Central memory CD8-positive, alpha-beta T cell (primary cell): Measurements from ENCODE around the gene IL17B.
"Not testable (repeated sequence)": the region's sequence is repeated elsewhere in the genome, so short reads cannot be mapped to it uniquely, and the experiment has no call there.

Experiments used
- ATAC-seq: fragments of 150-1000 bp; cut with Tn5 transposase; replicated peaks from 2 replicates; pipeline ENCODE4 v1.10.0; 2022; ENCODE audit warnings: mild to moderate bottlenecking, moderate FRiP score, moderate number of reproducible peaks; ENCODE audit not compliant: poor library complexity, severe bottlenecking; ENCODE audit errors: extremely low read depth
- DNase-seq, 2 donors: peaks; one replicate each; pipeline ENCODE4 v3.0.0; 2021; ENCODE audit warnings: low spot score in 2 of 2
- H3K27ac Mint-ChIP-seq: one replicate; pipeline ENCODE4 v1.8.0; 2022; ENCODE audit warnings: low read depth, mild to moderate bottlenecking, moderate library complexity, mixed read lengths
- H3K27me3 Mint-ChIP-seq: one replicate; pipeline ENCODE4 v1.8.0; 2022; ENCODE audit warnings: mixed read lengths
- H3K36me3 Mint-ChIP-seq: one replicate; pipeline ENCODE4 v1.8.0; 2022; ENCODE audit warnings: mild to moderate bottlenecking, moderate library complexity, mixed read lengths; ENCODE audit not compliant: insufficient read depth
- H3K4me1 Mint-ChIP-seq: one replicate; pipeline ENCODE4 v1.8.0; 2022; ENCODE audit warnings: mixed read lengths
- H3K4me3 Mint-ChIP-seq: one replicate; pipeline ENCODE4 v1.8.0; 2022; ENCODE audit warnings: mild to moderate bottlenecking, moderate library complexity, mixed read lengths
- H3K9me3 Mint-ChIP-seq: one replicate; pipeline ENCODE4 v1.8.0; 2022; ENCODE audit warnings: mixed read lengths

Gene IL17B

DNA sequence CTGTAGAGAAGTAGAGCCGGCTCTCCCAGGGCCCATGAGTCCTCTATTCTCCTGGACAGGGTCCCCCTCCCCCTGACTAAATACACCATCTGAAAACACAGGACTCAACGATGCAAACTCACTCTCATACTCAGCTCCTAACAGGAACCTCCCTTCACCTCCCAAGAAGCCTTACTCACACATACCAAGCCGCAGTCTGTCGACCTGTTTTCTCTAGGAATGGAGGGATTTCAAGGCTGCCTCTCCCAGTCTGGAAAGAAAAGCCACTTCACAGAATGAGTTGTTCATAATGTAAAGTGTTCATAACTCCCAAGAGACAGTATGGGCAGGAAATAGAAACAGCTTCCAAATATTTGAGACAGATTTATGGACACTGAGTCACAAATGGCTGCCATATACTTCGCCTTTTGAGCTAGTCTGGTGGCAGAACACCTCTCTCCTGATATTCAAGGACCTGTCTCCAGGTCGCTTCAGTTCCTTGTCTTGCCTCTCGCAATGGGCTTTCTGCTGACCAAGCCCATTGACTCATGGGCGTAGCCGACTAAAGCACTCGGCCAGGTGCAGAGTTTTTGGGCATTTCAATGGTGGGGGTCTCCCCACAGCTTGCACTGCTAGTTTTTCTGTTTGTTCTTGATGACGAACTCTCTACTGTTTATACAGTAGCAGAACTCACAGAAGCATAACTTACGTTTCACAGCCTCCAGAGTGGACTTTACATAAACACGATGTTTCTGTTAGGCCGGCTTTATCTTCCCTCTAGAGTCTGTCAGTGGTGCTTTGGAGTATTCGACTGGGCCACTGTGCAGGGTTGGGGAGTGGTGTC lies 25.0 kb upstream of the IL17B start:
- no peak overlapping the region for H3K4me3 Mint-ChIP-seq
- no peaks in the 10 kb centered on the region for H3K9me3 Mint-ChIP-seq
- no peaks in the 10 kb centered on the region for H3K4me1 Mint-ChIP-seq
- H3K36me3 Mint-ChIP-seq = no peaks in the 10 kb centered on the region
- H3K27me3 Mint-ChIP-seq = peaks cover 53% of the 10 kb centered on the region
- no peak overlapping the region for H3K27ac Mint-ChIP-seq
- DNase-seq (no peak), ATAC-seq (no peak)

DNA sequence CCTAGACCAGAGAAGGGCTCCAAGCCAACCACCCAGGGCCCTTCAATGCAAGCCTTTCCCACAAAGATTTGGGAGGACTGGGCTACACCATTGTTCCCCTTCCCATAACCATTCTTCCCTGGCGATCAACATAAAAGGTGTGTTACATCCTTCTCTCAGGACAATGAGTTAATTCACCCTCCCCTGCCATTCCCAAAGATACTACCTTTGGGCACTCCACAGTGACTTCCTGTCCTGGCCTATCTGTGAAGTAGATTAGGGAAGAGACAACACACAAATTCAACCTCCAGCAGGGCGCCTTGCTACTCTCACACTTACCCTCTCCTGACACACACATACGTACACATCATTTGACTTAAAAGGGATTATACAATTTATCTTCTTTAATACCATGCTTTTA lies 23.2 kb upstream of the IL17B start:
- H3K9me3 Mint-ChIP-seq = no peaks in the 10 kb centered on the region

DNA sequence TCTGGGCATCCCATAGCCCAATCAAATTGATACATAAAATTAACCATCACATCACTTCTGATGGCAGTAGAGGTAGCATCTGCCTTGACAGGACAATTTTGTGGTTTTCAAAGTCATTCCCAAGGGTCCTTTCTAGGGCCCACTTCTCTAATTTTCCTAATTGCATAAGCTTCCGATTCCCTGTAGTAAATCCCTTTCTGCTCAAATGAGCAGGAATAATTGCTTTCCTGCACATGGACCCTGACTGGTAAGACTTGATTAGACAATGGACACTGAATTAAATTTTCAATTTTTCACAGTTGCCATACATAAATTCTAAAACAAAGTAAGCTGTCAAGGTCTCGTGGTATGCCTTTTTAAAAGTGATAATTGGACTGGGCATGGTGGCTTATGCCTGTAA lies 22.0 kb upstream of the IL17B start:
- H3K36me3 Mint-ChIP-seq = no peaks in the 10 kb centered on the region
- ATAC-seq = no peak
- peaks cover 32% of the 10 kb centered on the region for H3K27me3 Mint-ChIP-seq
- H3K27ac Mint-ChIP-seq = no peak overlapping the region
- H3K4me1 Mint-ChIP-seq = no peaks in the 10 kb centered on the region
- no peak overlapping the region for H3K4me3 Mint-ChIP-seq
- DNase-seq = no peak
- no peaks in the 10 kb centered on the region for H3K9me3 Mint-ChIP-seq

More for the DNA sequence above, 23.2 kb upstream of the IL17B start:
- Mint-ChIP-seq H3K36me3 (no peaks in the 10 kb centered on the region), H3K27ac (no peak overlapping the region), H3K4me3 (no peak overlapping the region), H3K4me1 (no peaks in the 10 kb centered on the region), H3K27me3 (peaks cover 41% of the 10 kb centered on the region)
- DNase-seq (no peak), ATAC-seq (no peak)

DNA sequence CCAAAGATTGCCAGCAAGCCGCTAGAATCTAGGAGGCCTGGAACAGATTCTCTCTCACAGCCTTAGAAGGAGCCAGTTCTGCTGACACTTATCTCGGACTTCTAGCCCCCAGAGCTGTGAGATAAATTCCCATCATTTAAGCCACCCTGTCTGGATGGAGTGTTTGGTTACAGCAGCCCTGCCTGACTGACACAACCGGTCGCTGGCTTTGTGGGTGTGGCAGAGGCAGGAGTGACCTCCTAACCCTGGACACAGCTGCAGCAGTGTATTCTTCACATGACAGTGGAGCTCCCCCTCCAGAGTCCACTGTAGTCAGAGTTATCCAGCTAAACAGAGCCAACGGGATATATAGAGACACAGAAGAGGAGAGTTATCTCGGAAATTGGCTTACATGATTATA lies 21.2 kb upstream of the IL17B start:
- DNase-seq (no peak), ATAC-seq (no peak)
- no peaks in the 10 kb centered on the region for H3K4me1 Mint-ChIP-seq

DNA sequence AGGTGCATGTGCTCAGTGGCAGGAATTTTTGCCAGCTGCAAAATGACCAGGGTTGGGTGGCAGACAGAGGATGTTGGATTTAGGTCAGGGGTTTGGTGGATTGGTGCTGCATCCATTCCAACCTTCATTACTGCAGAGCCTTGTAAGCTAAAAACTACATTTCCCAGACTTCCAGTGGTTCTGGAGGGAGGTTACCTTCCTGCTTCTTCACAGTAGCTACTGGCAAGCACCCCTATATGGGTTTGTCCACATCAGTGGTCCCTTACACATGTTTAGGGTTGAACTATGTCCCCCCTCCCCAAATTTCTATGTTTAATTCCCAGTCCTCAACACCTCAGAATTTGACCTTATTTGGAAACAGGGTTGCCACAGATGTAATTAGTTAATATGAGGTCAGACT lies 20.7 kb upstream of the IL17B start:
- no peak for DNase-seq
- ATAC-seq = no peak
- H3K27ac Mint-ChIP-seq = no peak overlapping the region
- no peaks in the 10 kb centered on the region for H3K9me3 Mint-ChIP-seq
- no peak overlapping the region for H3K4me3 Mint-ChIP-seq
- peaks cover 32% of the 10 kb centered on the region for H3K27me3 Mint-ChIP-seq
- no peaks in the 10 kb centered on the region for H3K4me1 Mint-ChIP-seq
- no peaks in the 10 kb centered on the region for H3K36me3 Mint-ChIP-seq

More for the DNA sequence above, 21.2 kb upstream of the IL17B start:
- Mint-ChIP-seq H3K27ac (no peak overlapping the region), H3K36me3 (no peaks in the 10 kb centered on the region), H3K27me3 (peaks cover 32% of the 10 kb centered on the region), H3K4me3 (no peak overlapping the region), H3K9me3 (no peaks in the 10 kb centered on the region)

DNA sequence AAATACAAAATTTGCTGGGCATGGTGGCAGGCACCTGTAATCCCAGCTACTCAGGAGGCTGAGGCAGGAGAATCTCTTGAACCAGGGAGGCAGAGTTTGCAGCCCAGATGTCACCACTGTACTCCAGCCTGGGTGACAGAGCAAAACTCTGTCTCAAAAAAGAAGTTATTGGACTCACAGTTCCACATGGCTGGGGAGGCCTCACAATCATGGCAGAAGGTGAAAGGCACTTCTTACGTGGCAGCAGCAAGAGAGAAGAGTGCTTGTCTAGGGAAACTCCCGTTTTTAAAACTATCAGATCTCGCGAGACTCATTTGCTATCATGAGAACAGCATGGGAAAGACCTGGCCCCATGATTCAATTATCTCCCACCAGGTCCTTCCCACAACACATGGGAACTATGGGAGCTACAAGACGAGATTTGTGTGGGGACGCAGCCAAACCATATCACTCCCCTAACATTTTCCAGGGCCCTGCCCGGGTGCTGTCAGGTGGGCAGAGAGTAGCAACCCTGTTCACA lies 19.7 kb upstream of the IL17B start:
- not testable (repeated sequence) for H3K4me3 Mint-ChIP-seq, ATAC-seq, H3K4me1 Mint-ChIP-seq, H3K9me3 Mint-ChIP-seq, DNase-seq, H3K36me3 Mint-ChIP-seq, H3K27ac Mint-ChIP-seq
- peaks cover 32% of the 10 kb centered on the region for H3K27me3 Mint-ChIP-seq

DNA sequence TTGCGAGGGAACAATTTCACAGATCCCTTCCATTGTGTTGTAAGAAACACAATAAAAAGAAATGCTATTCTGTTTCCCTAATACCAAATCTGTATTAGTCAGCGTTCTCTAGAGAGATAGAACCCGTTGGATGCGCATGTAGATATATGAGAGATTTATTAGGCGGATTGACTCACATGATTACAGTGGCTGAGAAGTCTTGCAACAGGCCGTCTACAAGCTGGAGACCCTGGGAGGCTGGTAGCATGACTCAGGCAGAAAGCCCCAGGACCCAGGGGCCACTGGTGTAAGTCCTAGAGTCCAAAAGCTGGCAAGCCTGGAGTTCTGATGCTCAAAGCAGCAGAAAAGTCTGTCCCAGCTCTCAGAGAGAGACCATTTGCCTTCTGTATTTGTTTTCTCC lies 18.4 kb upstream of the IL17B start:
- DNase-seq (no peak), ATAC-seq (no peak)
- no peaks in the 10 kb centered on the region for H3K9me3 Mint-ChIP-seq
- peaks cover 32% of the 10 kb centered on the region for H3K27me3 Mint-ChIP-seq
- H3K36me3 Mint-ChIP-seq = no peaks in the 10 kb centered on the region
- H3K4me3 Mint-ChIP-seq = no peak overlapping the region
- H3K27ac Mint-ChIP-seq = no peak overlapping the region
- no peaks in the 10 kb centered on the region for H3K4me1 Mint-ChIP-seq

DNA sequence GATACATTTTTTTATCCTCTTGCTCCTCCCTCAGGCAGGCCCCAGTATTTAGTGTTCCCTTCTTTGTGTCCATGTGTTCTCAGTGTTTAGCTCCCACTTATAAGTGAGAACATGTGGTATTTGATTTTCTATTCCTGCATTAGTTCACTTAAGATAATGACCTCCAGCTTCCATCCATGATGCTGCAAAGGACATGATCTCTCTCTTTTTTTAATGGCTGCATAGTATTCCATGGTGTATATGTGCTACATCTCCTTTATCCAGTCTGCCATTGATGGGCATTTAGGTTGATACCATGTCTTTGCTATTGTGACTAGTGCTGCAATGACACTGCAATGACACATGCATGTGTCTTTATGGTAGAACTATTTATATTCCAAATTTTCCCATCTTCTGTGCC lies 15.9 kb upstream of the IL17B start:
- H3K4me1 Mint-ChIP-seq, DNase-seq, ATAC-seq, H3K9me3 Mint-ChIP-seq, H3K27ac Mint-ChIP-seq, H3K4me3 Mint-ChIP-seq, H3K36me3 Mint-ChIP-seq: not testable (repeated sequence)
- H3K27me3 Mint-ChIP-seq = peaks cover 10% of the 10 kb centered on the region

DNA sequence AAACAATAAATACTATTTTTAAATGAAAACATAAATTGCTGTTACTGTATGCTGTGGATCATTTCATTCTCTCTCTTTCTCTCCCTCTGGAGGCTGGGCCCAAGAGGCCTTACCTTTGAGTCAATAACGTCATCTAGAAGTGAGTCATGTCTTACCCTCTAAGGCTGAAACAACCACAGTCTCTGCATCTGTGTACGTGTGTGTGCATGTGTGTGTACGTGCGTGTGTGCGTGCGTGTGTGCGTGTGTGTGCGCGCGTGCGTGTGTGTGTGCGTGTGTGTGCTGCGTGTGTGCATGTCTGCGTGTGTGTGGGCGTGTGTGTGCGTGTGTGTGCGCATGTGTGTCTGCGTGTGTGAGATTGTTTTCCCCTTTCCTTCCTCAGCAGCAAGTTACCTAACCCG lies 13.6 kb upstream of the IL17B start:
- Mint-ChIP-seq H3K4me1 (no peaks in the 10 kb centered on the region), H3K27ac (no peak overlapping the region), H3K9me3 (no peaks in the 10 kb centered on the region), H3K4me3 (no peak overlapping the region), H3K36me3 (peaks cover 3% of the 10 kb centered on the region), H3K27me3 (no peaks in the 10 kb centered on the region)
- DNase-seq (no peak), ATAC-seq (no peak)

DNA sequence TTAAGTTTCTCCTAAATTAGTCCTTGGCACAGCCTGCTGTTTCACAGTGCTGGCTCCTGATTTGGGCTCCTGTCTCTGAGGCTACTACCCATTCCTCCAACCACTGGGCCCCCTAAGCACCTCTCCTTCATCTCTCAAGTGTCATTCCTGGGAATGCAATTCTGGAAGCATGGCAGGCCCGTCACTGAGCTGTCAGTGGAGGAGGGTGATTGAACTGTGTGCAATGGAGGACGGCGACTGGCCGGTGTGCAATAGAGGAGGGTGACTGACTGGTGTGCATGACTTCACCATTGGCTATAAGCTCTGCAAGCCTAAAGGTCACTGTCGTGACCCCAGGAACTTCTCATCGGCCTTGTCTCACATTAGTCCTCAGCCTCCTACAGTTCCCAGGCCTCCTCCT lies 12.4 kb upstream of the IL17B start:
- no peak for ATAC-seq
- H3K4me3 Mint-ChIP-seq = no peak overlapping the region
- H3K9me3 Mint-ChIP-seq = no peaks in the 10 kb centered on the region
- H3K27ac Mint-ChIP-seq = no peak overlapping the region
- H3K4me1 Mint-ChIP-seq = no peaks in the 10 kb centered on the region
- H3K36me3 Mint-ChIP-seq = peaks cover 3% of the 10 kb centered on the region
- DNase-seq = no peak
- no peaks in the 10 kb centered on the region for H3K27me3 Mint-ChIP-seq

DNA sequence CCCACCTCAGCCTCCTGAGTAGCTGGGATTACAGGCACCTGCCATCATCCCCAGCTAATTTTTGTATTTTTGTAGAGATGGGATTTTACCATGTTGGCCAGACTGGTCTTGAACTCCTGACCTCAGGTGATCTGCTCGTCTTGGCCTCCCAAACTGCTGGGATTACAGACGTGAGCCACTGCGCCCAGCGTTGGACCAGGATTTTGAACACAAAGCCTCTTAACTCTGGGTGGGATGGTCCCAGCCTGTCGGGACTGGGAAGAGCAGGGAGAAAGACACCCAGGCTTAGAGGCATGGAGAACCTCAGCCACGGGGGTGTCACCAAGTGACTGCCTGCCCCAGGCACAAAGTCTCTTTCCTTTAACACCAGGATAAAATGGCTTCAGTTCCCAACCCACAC lies 12.0 kb upstream of the IL17B start:
- ATAC-seq, H3K4me1 Mint-ChIP-seq, H3K27me3 Mint-ChIP-seq, H3K9me3 Mint-ChIP-seq, DNase-seq, H3K4me3 Mint-ChIP-seq, H3K27ac Mint-ChIP-seq, H3K36me3 Mint-ChIP-seq: not testable (repeated sequence)

DNA sequence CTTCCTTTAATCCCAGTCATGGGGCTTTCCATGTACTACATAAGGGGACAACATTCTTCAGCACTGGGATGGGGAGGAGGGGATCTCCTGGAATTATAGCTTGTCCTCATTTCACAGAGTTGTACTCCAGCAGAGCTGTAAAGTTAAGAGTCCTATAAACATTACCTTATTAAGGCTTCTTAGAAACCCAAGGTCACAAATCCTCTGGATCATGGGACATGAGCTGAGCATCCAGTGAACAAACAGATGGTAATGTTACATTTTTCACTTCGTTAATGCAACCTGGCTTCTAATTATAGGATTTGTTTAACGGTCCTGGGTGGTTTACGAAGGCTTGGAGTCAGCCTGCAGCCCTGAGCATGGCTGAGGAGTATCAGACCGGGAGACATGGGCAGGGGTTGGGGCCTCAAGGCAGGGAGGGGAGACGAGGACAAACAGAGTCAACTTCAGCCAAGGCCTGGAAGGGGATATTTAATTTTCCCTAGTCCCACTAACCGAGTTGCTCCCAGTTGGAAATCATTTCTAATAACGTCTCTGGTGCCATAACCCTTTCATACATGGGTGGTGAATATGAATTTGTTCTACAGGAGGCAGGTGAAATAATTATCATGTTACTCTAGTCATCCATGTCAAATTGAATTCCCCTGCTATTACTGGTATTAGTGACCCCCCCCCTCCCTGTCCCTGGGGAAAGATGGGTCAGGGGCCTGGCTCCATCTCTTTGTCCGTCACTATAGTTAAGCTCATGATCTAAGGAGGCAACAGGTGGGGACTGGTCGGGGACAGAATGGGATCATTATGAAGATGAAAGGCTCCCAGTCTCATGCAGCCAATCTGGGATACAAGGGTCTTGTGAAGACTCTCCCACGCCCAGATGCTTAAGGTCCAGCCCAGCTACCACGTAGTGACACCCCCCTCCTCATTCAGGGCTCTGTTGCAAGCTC lies 10.7 kb upstream of the IL17B start:
- no peak for DNase-seq

More for the DNA sequence above, 10.7 kb upstream of the IL17B start:
- H3K4me1 Mint-ChIP-seq = no peaks in the 10 kb centered on the region
- no peak for ATAC-seq
- H3K27ac Mint-ChIP-seq = no peak overlapping the region
- H3K4me3 Mint-ChIP-seq = no peak overlapping the region
- no peaks in the 10 kb centered on the region for H3K27me3 Mint-ChIP-seq
- H3K36me3 Mint-ChIP-seq = peaks cover 3% of the 10 kb centered on the region
- H3K9me3 Mint-ChIP-seq = no peaks in the 10 kb centered on the region
